NCI-H748 treated with DMSO at 0.1 percent for 48 hours (cell line): ENCODE results near the gene CHST13.
"Not testable (repeated sequence)": the region's sequence is repeated elsewhere in the genome, so short reads cannot be mapped to it uniquely, and the experiment has no call there.

Experiments
- DNase-seq: peaks from one replicate; lab custom pipeline; 2025; lab: John Stamatoyannopoulos, UW

CHST13 gene

GRCh38 chr3:126525853-126526667 lies 2.1 kb downstream of the CHST13 start:
- no peak for DNase-seq

- DNase-seq = no peak
Observed at GRCh38 chr3:126526668-126527005, 2.7 kb downstream of the CHST13 start.

- DNase-seq = no peak
Observed at GRCh38 chr3:126527006-126527405, 3.1 kb downstream of the CHST13 start.

- no peak for DNase-seq
Observed at GRCh38 chr3:126527455-126528211, 3.7 kb downstream of the CHST13 start.

GRCh38 chr3:126528419-126528799 lies 4.5 kb downstream of the CHST13 start:
- no peak for DNase-seq

- no peak for DNase-seq
Observed at GRCh38 chr3:126528800-126529541, 5.0 kb downstream of the CHST13 start.

GRCh38 chr3:126529585-126530170 lies 5.7 kb downstream of the CHST13 start:
- DNase-seq = no peak

- no peak for DNase-seq
Observed at GRCh38 chr3:126530171-126531050, 6.5 kb downstream of the CHST13 start.

GRCh38 chr3:126531051-126531330 lies 7.0 kb downstream of the CHST13 start:
- no peak for DNase-seq

GRCh38 chr3:126533506-126533905 lies 9.6 kb downstream of the CHST13 start:
- no peak for DNase-seq

GRCh38 chr3:126534716-126535115 lies 10.8 kb downstream of the CHST13 start:
- DNase-seq = not testable (repeated sequence)

- no peak for DNase-seq
Observed at GRCh38 chr3:126535636-126536035, 11.7 kb downstream of the CHST13 start.

GRCh38 chr3:126536126-126536525 lies 12.2 kb downstream of the CHST13 start:
- no peak for DNase-seq

GRCh38 chr3:126537116-126537729 lies 13.3 kb downstream of the CHST13 start:
- DNase-seq = no peak

- DNase-seq = no peak
Observed at GRCh38 chr3:126537730-126538281, 13.9 kb downstream of the CHST13 start.

GRCh38 chr3:126538316-126538715 lies 14.4 kb downstream of the CHST13 start:
- no peak for DNase-seq

GRCh38 chr3:126538966-126539365 lies 15.0 kb downstream of the CHST13 start:
- DNase-seq = no peak

- no peak for DNase-seq
Observed at GRCh38 chr3:126539558-126540250, 15.7 kb downstream of the CHST13 start.

GRCh38 chr3:126540342-126540849 lies 16.4 kb downstream of the CHST13 start:
- no peak for DNase-seq
